Measurements from ENCODE around the gene SLC66A2.
"Not testable (repeated sequence)": the region's sequence is repeated elsewhere in the genome, so short reads cannot be mapped to it uniquely, and the experiment has no call there.

SLC66A2 gene

GRCh38 chr18:79867666-79868065 is 83.8 kb downstream of the SLC66A2 start:
- no peak for DNase-seq (ENCODE audit: low read depth)
- no peak overlapping the region for H3K4me3 ChIP-seq (ENCODE audit: control insufficient read depth, low read depth, low read length)
- TF ChIP-seq CTCF (IDR thresholded peaks at IDR 0.05; ENCODE audit: control insufficient read depth, insufficient read depth, low read depth, low read length, missing control alignments), result no peak

- H3K4me3 ChIP-seq (ENCODE audit: control insufficient read depth, low read depth, low read length), result no peak overlapping the region
- TF ChIP-seq CTCF (IDR thresholded peaks at IDR 0.05; ENCODE audit: control insufficient read depth, insufficient read depth, low read depth, low read length, missing control alignments), result no peak
- DNase-seq (ENCODE audit: low read depth), result no peak
Observed at GRCh38 chr18:79866889-79867574, 84.4 kb downstream of the SLC66A2 start.

- not testable (repeated sequence) for DNase-seq (ENCODE audit: low read depth); H3K4me3 ChIP-seq (ENCODE audit: control insufficient read depth, low read depth, low read length)
Observed at GRCh38 chr18:79865951-79866350, 85.5 kb downstream of the SLC66A2 start.

GRCh38 chr18:79864955-79865354 is 86.5 kb downstream of the SLC66A2 start:
- H3K4me3 ChIP-seq (ENCODE audit: control insufficient read depth, low read depth, low read length); DNase-seq (ENCODE audit: low read depth): not testable (repeated sequence)

GRCh38 chr18:79864006-79864725 is 87.3 kb downstream of the SLC66A2 start:
- no peak for DNase-seq (ENCODE audit: low read depth)
- no peak for TF ChIP-seq CTCF (IDR thresholded peaks at IDR 0.05; ENCODE audit: control insufficient read depth, insufficient read depth, low read depth, low read length, missing control alignments)

GRCh38 chr18:79863161-79864005 is 88.1 kb downstream of the SLC66A2 start:
- TF ChIP-seq CTCF (IDR thresholded peaks at IDR 0.05; ENCODE audit: control insufficient read depth, insufficient read depth, low read depth, low read length, missing control alignments), result no peak
- no peak overlapping the region for H3K4me3 ChIP-seq (ENCODE audit: control insufficient read depth, low read depth, low read length)
- no peak for DNase-seq (ENCODE audit: low read depth)

More at GRCh38 chr18:79864006-79864725, 87.3 kb downstream of the SLC66A2 start:
- no peak overlapping the region for H3K4me3 ChIP-seq (ENCODE audit: control insufficient read depth, low read depth, low read length)

GRCh38 chr18:79862562-79862961 is 88.9 kb downstream of the SLC66A2 start:
- DNase-seq (ENCODE audit: low read depth), result no peak
- TF ChIP-seq CTCF (IDR thresholded peaks at IDR 0.05; ENCODE audit: control insufficient read depth, insufficient read depth, low read depth, low read length, missing control alignments), result no peak
- no peak overlapping the region for H3K4me3 ChIP-seq (ENCODE audit: control insufficient read depth, low read depth, low read length)
